Neuron (in vitro differentiated cells): ENCODE data around the gene APCDD1L.

Source experiments
- H2AFZ ChIP-seq: one replicate; pipeline ENCODE4 v1.6.1; 2013; ENCODE audit warnings: low read depth, mild to moderate bottlenecking, inconsistent platforms, low read length, moderate library complexity
- H3K27me3 ChIP-seq: one replicate; pipeline ENCODE4 v1.6.1; 2013; ENCODE audit warnings: low read length; ENCODE audit not compliant: insufficient read depth
- H3K36me3 ChIP-seq: one replicate; pipeline ENCODE4 v1.6.1; 2013; ENCODE audit warnings: low read length; ENCODE audit not compliant: insufficient read depth
- H3K4me1 ChIP-seq: one replicate; pipeline ENCODE4 v1.6.1; 2013; ENCODE audit warnings: low read length; ENCODE audit not compliant: insufficient read depth
- H3K4me3 ChIP-seq: 2 replicates; pipeline ENCODE4 v1.5.1; 2013; ENCODE audit warnings: mild to moderate bottlenecking, low read length, moderate library complexity
- H3K9me3 ChIP-seq: one replicate; pipeline ENCODE4 v1.6.1; 2013; ENCODE audit warnings: low read length

The APCDD1L gene

GRCh38 chr20:58483051-58483450 lies 32.1 kb downstream of the APCDD1L start:
- Histone ChIP-seq H3K9me3 (peaks cover 6% of the 10 kb centered on the region), H2AFZ (no peak overlapping the region), H3K36me3 (no peaks in the 10 kb centered on the region), H3K4me1 (no peaks in the 10 kb centered on the region), H3K27me3 (no peaks in the 10 kb centered on the region), H3K4me3 (no peak overlapping the region)

DNA sequence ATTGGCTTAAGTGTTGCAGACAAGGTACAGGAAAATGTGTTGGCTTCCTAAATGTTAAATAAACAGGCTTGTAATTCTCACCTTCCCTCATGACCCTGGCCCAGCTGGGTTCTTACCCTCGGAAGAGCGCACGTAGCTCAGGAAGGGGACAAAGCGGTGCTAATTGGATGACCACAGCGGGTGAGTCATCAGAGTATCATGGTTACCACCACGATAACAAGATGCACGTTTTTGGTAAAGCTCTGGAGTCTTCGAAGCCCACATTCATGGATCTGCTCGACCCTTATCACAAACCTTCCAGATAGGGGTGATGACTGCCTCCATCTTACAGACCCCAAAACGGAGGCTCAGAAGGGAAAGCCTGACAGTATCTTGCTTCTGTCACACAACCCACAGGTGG lies 32.8 kb downstream of the APCDD1L start:
- Histone ChIP-seq H3K9me3 (peaks cover 6% of the 10 kb centered on the region), H3K4me3 (no peak overlapping the region), H3K36me3 (no peaks in the 10 kb centered on the region), H3K27me3 (no peaks in the 10 kb centered on the region), H2AFZ (no peak overlapping the region), H3K4me1 (no peaks in the 10 kb centered on the region)

DNA sequence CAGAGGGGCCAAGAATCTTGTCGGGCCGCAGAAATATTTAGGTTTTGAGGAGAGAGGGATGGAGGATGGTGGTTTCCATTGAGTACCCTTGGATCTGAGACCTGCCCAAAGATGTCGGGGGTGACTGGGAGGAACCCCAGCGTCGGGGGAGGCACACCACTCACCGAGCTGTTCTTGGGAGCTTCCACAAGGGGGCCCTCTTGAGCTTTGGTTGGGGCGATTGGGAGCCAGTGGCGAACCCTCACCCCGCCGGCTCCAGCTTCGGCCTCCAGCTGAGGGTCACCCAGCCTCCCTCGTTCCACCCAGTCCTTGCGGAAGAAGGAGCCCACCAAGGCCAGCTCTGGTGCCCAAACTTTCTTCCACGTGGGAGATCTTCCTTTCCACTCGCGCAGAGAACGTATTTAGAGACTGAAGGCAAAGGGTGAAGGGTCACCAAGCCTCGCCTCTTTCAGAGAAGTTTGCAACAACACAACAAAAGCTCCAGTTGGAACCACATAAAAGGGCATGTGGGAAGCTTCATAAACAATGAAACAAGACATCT lies 33.6 kb downstream of the APCDD1L start:
- Histone ChIP-seq H3K27me3 (no peaks in the 10 kb centered on the region), H3K36me3 (no peaks in the 10 kb centered on the region), H3K4me1 (no peaks in the 10 kb centered on the region), H3K9me3 (peaks cover 6% of the 10 kb centered on the region), H2AFZ (no peak overlapping the region), H3K4me3 (no peak overlapping the region)

GRCh38 chr20:58480551-58481336 lies 34.5 kb downstream of the APCDD1L start:
- Histone ChIP-seq H2AFZ (no peak overlapping the region), H3K36me3 (no peaks in the 10 kb centered on the region), H3K9me3 (peaks cover 6% of the 10 kb centered on the region), H3K27me3 (no peaks in the 10 kb centered on the region), H3K4me1 (no peaks in the 10 kb centered on the region), H3K4me3 (no peak overlapping the region)

DNA sequence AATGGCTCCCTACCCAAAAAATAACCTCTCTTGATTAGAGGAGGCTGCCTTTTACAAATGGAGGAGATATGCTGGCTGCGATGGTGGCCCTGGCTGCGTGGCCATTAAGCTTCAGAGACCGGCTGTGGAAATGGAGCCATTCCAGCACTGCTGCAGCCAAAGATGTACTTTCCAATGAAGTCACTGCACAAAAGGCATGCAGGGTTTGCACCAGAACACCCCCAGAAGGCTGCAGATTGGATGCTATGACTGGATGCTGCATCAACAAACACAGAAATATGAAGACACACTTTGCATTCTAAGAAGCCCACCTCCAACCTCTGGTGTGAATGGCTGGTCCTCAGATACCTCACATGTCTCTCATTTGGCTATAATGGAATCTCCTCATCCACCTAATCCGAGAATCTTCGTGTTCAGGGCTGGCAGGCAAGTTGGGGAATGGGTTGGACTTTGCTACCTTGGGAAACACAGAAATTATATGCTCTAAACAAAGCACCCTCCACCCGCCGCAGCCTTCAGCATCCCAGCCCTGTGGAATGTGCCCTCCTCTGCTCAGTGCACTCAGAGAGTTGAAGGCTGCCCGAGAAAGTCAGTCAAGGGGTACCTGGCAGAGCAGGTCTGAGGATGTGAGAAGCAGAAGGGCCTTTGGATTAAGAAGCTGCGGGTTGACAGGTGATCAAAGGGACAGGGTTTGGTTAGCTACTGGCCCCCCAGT lies 35.3 kb downstream of the APCDD1L start:
- H3K4me1 ChIP-seq: no peaks in the 10 kb centered on the region
- H3K9me3 ChIP-seq: peaks cover 7% of the 10 kb centered on the region
- H3K36me3 ChIP-seq: no peaks in the 10 kb centered on the region
- no peaks in the 10 kb centered on the region for H3K27me3 ChIP-seq
- H3K4me3 ChIP-seq: no peak overlapping the region
- H2AFZ ChIP-seq: no peak overlapping the region

- Histone ChIP-seq H2AFZ (no peak overlapping the region), H3K9me3 (peaks cover 7% of the 10 kb centered on the region), H3K27me3 (no peaks in the 10 kb centered on the region), H3K4me1 (no peaks in the 10 kb centered on the region), H3K4me3 (no peak overlapping the region), H3K36me3 (no peaks in the 10 kb centered on the region)
Measured at GRCh38 chr20:58478141-58478805, 36.9 kb downstream of the APCDD1L start.

DNA sequence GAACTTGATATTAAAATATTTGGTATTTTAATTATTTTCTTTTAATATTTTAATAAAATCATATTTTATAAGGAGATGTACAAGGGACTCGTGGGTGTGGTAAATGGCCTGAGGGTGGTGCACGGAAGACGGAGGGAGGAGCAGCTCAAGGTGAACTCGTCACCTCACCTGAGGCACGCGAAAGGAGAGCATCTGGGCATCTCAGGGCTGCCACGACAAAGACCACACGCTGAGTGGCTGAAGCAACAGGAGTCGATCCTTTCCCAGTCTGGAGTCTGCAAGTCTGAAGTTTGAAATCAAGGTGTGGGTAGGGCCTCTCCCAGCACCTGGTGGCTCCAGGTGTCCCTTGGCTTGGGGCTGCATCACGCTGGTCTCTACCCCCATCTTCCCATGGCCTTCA lies 39.7 kb downstream of the APCDD1L start:
- Histone ChIP-seq H3K4me1 (no peaks in the 10 kb centered on the region), H3K36me3 (no peaks in the 10 kb centered on the region), H3K9me3 (peaks cover 2% of the 10 kb centered on the region), H3K4me3 (no peak overlapping the region), H3K27me3 (no peaks in the 10 kb centered on the region), H2AFZ (no peak overlapping the region)

DNA sequence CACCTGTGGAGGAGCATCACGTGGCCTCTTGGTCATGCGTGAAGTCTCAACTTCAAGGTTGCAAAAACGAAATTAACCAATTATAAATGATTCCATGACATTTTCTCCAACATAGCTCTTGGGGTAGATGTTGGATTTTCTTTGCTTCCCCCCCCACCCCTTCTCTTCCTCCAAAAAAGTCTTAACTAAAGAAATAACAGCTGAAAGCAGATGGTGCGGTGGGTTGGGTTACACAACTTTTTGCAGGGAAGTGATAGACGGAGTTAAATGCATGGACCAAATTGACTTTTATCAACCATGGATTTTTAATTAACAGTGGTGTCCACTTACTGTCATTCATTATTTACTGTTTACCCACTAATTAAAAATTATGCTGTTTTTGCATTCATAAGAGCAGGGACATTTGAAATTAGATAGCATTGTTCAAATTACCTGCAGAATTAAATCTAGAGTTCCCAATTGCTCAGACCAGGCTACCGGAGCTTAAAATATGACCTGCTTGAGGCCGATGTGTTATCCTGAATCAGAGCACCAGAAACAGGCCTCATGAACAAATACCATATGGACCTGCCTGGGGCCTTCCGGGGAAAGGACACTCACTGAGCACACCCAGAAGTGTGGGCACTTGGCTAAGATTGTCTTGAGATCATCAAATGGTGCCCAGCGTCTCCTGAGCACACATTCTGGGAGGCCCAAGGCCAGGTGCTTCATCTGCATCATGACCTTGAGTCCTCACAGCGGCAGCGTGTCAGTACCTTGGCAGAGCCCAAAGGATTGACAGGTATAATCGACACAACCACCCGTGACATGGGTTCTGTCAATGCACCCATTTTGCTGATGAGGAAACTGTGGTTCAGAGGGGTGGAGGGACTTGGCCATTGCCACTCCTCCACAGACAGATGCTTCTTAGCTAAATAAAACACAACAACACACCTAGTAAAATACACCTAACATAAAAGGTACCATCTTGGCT lies 41.5 kb downstream of the APCDD1L start:
- Histone ChIP-seq H2AFZ (no peak overlapping the region), H3K9me3 (peaks cover 2% of the 10 kb centered on the region), H3K27me3 (no peaks in the 10 kb centered on the region), H3K36me3 (no peaks in the 10 kb centered on the region), H3K4me1 (no peaks in the 10 kb centered on the region), H3K4me3 (no peak overlapping the region)

GRCh38 chr20:58472273-58473018 lies 42.8 kb downstream of the APCDD1L start:
- no peak overlapping the region for H3K4me3 ChIP-seq
- H3K36me3 ChIP-seq: no peaks in the 10 kb centered on the region
- peaks cover 2% of the 10 kb centered on the region for H3K9me3 ChIP-seq
- no peaks in the 10 kb centered on the region for H3K27me3 ChIP-seq
- no peaks in the 10 kb centered on the region for H3K4me1 ChIP-seq
- H2AFZ ChIP-seq: no peak overlapping the region

DNA sequence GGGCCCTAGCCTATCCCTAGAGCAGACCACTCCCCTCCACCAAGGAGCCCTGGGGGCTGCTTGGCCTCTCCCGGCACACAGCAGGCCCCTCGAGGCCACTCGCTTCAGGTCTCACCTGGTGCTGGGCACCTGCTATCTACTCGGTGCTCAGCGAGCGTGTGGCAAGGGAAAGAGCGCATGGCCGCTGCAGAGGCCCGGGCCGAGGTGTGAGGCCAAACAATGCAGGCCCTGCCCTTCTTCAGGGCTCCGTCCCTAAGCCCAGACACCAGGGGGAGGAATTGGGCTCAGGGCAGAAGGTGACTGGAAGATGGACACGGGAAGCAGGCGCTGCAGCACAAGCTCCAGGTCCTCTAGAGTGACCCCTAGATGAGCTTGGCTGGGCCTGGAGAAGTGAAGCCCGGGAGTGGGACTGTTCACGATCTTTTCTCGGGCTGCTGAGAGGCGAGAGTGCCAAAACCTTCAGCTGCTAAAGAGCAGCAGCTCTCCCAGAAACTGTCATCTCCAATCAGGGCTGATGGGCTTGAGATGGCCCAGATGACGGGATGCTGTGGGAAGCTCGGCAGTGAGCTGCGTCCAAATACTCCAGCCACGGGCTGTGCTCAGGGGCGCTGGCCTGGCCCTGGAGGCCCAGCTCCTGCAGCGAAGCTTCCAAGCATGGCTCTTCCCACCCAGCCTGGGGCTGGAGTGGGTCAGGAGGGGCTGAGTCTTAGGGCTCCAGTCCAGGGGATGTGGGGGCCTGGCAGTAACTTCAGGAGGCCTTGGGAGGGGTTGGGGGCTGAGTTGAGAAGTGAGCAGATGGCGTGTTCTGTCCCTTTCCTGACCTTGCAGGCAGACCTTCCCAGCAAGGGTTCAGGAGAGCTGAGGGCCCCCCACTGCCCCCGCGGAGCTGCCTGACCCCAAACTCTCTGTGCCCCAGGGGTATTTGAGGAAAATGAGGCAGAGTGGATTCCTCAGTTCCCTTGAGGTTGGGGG lies 43.7 kb downstream of the APCDD1L start:
- Histone ChIP-seq H3K36me3 (no peaks in the 10 kb centered on the region), H3K4me1 (no peaks in the 10 kb centered on the region), H3K4me3 (no peak overlapping the region), H3K9me3 (peaks cover 2% of the 10 kb centered on the region), H3K27me3 (no peaks in the 10 kb centered on the region), H2AFZ (no peak overlapping the region)
